GM12801 (cell line): ENCODE results near the gene FRK.
A peak's percentile ranks its signal among the peaks of the same experiment; 100 is the strongest.

ENCODE experiments used
- TF ChIP-seq, protein P1 (sequence below): IDR thresholded peaks from one replicate; pipeline ENCODE4 v1.5.1; 2011; ENCODE audit warnings: control low read depth; ENCODE audit not compliant: insufficient read length; ENCODE audit errors: extremely low read depth

Gene FRK

DNA sequence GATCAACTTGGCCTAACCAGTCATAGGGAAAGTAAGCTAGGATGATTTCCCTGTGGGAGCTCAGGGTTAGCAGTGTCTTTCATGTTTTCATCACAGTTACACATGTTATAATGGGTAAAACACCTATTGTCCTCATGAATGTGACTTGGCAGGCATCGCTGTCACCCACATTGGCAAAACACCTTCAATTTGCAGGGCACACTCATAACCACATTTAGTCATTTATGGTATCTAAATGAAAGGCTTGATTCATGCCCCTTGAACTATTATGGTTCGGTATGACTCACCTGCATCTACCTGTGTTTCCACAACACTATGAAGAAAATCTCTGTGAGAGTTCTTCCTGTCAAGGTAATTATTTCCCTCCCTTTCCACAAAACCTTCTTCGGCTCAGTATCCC is 49.2 kb downstream of the FRK start:
- TF ChIP-seq, protein P1, sequence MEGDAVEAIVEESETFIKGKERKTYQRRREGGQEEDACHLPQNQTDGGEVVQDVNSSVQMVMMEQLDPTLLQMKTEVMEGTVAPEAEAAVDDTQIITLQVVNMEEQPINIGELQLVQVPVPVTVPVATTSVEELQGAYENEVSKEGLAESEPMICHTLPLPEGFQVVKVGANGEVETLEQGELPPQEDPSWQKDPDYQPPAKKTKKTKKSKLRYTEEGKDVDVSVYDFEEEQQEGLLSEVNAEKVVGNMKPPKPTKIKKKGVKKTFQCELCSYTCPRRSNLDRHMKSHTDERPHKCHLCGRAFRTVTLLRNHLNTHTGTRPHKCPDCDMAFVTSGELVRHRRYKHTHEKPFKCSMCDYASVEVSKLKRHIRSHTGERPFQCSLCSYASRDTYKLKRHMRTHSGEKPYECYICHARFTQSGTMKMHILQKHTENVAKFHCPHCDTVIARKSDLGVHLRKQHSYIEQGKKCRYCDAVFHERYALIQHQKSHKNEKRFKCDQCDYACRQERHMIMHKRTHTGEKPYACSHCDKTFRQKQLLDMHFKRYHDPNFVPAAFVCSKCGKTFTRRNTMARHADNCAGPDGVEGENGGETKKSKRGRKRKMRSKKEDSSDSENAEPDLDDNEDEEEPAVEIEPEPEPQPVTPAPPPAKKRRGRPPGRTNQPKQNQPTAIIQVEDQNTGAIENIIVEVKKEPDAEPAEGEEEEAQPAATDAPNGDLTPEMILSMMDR, result no peak

DNA sequence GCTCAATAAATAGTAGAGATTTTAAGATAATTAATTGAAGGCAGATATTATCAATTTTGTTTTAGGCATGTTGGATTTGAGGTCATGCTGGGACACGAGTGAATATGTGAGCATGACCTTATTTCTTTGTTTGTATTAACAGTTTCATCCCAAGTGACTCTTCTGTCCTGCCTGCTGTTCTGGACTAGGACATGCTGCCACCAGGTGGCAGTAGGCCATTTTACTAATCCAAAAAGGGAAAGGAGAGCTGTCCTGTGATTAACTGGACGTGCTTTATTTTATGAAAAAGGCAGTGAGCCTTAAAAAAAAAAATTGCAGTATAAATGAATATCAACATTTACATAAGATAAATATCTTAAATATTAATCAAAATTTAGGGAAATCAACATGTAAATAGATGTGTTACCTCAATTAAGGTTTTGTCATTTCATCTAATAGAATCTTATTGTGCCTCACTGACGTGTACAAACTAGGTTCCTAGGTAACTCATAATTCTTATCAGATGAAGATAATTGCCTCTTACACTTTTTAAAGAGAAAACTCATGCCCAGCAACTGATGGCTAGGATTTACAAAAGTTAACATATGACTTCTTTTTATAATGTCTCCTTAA is 49.8 kb downstream of the FRK start:
- TF ChIP-seq, protein P1, result peak; percentile 41

DNA sequence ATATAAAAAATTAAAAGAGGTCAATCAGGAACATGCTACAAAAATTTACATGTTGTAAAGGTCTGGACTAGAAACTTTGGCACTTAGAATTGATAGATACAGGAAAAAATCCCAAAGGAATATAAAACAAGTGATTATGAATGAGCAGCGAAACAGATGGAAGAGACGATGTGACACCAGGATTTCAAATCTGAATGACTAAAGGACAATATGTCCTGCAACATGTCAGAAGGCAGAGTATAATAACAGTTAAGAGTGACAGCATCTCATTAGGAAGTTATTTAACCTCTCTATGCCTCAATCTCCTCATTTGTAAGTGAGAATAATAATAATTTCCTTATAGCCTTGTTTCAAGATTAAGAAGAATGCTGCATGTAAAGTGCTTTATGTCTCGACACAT is 50.3 kb downstream of the FRK start:
- TF ChIP-seq, protein P1, result no peak

DNA sequence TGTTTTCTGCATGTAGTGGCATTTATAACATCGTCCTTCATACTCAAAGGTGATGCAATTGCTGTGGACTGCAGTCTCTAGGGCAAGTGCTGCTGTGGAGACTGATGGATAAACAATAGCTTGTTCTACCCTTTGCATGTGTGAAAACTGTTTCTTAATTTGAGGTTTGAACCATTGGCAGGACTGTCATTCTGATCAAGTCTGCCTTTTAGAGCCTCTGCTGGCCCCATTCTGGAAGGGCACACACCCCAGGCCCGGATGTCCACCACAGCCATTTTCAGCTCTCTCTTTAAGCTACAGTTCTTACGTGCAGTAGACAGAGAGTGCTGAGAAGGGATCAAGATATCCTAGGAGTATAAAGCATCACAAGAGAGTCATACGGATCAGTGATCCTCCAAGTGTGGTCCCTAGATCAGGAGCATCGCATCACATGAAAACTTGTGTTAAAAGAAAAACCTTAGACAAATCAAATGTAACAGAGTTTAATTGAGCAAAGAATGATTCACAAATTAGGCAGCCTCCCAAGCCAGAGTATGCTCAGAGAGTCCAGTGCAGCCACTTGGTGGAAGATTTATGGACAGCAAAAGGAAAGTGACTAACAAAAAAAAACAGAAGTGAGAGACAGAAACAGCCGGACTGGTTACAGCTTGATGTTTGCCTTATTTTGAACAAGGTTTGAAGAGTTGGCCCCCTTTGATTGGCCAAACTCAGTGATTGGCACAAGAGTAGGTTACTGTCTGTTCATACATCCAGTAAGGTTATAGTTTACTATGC is 52.0 kb downstream of the FRK start:
- TF ChIP-seq, protein P1, result no peak

DNA sequence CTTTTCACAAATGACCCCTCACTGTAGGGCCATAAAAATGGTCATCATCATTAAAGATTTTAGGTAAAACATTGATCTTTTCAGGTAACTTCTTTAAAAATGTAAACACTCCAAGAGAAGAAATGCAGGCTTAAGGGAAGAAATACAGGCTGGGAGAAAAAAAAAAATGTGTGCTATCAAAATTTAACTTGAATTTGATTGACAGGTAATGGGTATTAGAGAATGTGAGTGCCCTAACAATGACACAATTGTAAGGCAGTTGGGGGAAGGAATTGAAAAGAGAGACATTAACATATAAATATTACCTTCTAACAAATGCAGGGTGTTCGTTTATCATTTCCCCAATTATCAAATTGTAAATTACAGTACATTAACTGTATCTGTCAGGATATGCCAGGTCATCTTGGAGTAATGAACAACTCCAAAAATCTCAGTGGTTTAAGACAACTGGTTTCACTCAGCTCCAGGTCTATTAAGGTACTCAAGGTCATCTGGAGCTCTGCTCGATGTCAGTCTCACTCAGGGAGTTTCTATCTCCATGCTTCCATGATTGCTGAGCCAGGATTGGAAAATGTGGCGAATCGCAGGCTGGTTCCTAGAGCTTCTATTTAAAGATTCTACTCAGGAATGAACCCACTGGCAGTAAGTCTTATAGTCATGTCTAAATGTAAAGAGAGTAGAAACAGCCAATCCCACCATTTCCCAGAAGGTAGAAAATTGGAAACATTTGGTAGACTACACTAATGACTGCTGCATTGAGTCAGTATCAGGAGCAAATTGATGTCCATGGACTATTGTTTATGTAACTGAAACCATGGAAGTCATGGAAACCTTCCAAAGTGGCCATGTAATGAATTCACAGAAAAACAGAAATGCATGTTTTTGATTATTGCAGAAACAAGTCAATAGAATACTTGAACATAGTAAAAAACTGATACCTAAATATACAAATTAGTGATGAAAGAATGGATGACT is 55.6 kb downstream of the FRK start:
- TF ChIP-seq, protein P1, result no peak

DNA sequence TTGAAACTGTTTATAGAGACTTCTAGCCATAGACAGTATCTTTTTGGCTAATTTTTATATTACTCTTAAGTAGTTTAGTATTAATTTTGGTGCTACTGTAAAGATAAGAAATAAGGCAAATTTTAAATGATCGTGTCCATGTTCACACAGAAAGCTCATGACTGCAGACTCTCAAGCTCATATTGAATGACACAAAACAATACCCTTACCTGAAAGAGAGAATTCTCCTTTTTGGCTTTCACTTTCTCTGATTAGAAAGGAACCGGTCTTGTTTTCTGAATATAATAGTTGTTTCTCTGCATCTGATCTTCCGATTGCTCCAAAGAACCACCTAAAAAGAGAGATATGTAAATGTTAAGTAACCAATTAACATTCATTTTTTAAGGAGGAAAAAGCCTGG is 57.0 kb downstream of the FRK start:
- TF ChIP-seq, protein P1, result no peak

DNA sequence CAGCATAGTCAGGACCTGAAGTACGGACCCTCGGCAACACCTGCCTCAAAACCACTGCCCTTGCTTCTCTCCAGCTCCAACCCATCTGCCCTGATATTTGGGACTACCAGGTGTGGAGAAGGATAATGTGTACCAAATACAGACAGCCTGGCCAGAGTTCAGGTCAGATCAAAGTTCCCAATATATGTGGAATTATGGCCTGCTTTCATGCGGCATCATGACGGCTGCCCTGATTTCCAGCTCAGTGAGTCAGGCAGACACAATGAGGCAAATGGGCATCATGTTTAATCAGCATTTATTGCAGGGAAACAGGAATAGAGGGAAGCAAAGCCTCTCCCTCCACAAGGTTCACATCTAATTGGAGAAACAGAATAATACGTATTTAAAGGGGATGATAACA is 57.9 kb downstream of the FRK start:
- TF ChIP-seq, protein P1, result no peak
